ENCODE results near the gene RHD. TPM values are rescaled to one million over a fixed set of nuclear protein-coding genes. Genes with fewer than 3 reads are reported as not detected.

The RHD gene
- total and polyA plus RNA-seq, 4 donors: 0.31 to 85.4 TPM; not detected in 2

DNA sequence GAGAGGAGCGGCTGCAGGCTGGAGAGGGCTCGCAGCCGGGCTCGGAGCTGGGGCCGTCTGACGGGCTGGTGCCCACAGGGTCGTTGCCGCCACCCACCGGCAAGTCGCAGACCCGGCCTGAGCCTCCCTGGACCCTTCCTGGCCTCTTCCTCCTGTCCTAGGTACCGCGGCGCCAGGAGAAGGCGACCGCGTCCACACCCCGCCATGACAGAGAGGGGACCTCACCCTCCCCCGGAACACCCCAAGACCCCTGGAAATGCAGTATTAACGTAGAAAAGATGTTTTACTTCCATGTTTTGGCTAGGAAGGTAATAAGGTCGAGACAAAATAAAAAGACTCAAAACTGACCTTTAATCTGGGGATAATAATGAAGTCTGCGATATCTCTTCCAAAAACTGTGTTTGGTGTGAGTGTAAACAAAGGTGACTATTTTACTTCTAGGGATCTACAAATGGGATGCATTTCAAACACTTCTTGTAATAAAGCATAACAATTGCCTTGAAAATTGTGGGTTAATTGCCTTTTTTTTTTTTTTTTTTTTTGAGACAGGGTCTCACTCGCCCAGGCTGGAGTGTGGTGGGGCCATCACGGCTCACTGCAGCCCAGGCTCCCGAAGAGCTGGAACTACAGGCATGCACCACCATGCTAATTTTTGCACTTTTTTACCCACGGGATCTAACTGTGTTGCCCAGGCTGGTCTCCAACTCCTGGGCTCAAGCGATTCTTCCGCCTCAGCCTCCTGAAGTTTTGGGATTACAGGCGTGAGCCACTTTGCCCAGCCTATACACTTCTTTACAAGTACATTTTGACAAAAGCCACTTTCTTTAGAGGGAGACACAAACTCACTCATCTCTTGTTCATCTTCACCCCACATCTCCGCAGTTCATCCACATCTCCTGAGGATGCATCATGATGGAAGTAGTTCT is 24.2 kb upstream of the RHD start:
- TF ChIP-seq RAD21 (IDR thresholded peaks at IDR 0.05): peak in 1 of 2 donors; percentile 39
- TF ChIP-seq YY1 (IDR thresholded peaks at IDR 0.05): peak; percentile 52
- TF ChIP-seq, protein P1, sequence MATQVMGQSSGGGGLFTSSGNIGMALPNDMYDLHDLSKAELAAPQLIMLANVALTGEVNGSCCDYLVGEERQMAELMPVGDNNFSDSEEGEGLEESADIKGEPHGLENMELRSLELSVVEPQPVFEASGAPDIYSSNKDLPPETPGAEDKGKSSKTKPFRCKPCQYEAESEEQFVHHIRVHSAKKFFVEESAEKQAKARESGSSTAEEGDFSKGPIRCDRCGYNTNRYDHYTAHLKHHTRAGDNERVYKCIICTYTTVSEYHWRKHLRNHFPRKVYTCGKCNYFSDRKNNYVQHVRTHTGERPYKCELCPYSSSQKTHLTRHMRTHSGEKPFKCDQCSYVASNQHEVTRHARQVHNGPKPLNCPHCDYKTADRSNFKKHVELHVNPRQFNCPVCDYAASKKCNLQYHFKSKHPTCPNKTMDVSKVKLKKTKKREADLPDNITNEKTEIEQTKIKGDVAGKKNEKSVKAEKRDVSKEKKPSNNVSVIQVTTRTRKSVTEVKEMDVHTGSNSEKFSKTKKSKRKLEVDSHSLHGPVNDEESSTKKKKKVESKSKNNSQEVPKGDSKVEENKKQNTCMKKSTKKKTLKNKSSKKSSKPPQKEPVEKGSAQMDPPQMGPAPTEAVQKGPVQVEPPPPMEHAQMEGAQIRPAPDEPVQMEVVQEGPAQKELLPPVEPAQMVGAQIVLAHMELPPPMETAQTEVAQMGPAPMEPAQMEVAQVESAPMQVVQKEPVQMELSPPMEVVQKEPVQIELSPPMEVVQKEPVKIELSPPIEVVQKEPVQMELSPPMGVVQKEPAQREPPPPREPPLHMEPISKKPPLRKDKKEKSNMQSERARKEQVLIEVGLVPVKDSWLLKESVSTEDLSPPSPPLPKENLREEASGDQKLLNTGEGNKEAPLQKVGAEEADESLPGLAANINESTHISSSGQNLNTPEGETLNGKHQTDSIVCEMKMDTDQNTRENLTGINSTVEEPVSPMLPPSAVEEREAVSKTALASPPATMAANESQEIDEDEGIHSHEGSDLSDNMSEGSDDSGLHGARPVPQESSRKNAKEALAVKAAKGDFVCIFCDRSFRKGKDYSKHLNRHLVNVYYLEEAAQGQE (IDR thresholded peaks at IDR 0.05): no peak
- H3K9me3 ChIP-seq (ENCODE audit: control insufficient read depth in 4 of 4, low read length in 3 of 4): no peaks in the 10 kb centered on the region
- no peaks in the 10 kb centered on the region for H3K27me3 ChIP-seq (ENCODE audit: control insufficient read depth in 4 of 4, insufficient read depth in 4 of 4, low read length in 3 of 4)
- DNase-seq (ENCODE audit: low spot score): no peak
- peaks cover 7 to 21% (median 20%) of the 10 kb centered on the region in 4 donors for H3K36me3 ChIP-seq (ENCODE audit: control insufficient read depth in 4 of 4, insufficient read depth in 3 of 4, low read depth in 1 of 4, low read length in 3 of 4)
- peak overlapping the region in 1 of 2 donors; percentile 36 for H3K9ac ChIP-seq (ENCODE audit: low read depth in 1 of 2, low read length in 2 of 2)
- H3K4me1 ChIP-seq (ENCODE audit: control insufficient read depth in 4 of 4, insufficient read depth in 4 of 4, low read length in 3 of 4): peaks cover 1 to 28% (median 16%) of the 10 kb centered on the region in 4 donors
- WGBS: 26% methylated on average over 30 of the region's 30 CpGs
- H3K4me3 ChIP-seq (ENCODE audit: low read depth in 1 of 3, low read length in 3 of 3): peak overlapping the region; percentile 59 to 100 (median 66)
- peak overlapping the region; percentile 96 to 98 for H3K27ac ChIP-seq (ENCODE audit: low read depth in 1 of 2, low read length in 2 of 2)

- no peaks in the 10 kb centered on the region for H3K9me3 ChIP-seq (ENCODE audit: control insufficient read depth in 4 of 4, low read length in 3 of 4)
- DNase-seq (ENCODE audit: low spot score): no peak
- H3K27me3 ChIP-seq (ENCODE audit: control insufficient read depth in 4 of 4, insufficient read depth in 4 of 4, low read length in 3 of 4): no peaks in the 10 kb centered on the region
- no peak overlapping the region for H3K27ac ChIP-seq (ENCODE audit: low read depth in 1 of 2, low read length in 2 of 2)
- H3K4me1 ChIP-seq (ENCODE audit: control insufficient read depth in 4 of 4, insufficient read depth in 4 of 4, low read length in 3 of 4): no peaks in the 10 kb centered on the region
- no peaks in the 10 kb centered on the region for H3K36me3 ChIP-seq (ENCODE audit: control insufficient read depth in 4 of 4, insufficient read depth in 3 of 4, low read depth in 1 of 4, low read length in 3 of 4)
- H3K9ac ChIP-seq (ENCODE audit: low read depth in 1 of 2, low read length in 2 of 2): no peak overlapping the region
- 98% methylated on average over 2 of the region's 2 CpGs for WGBS
- TF ChIP-seq HNF4A (conservative IDR thresholded peaks at IDR 0.05) (no peak), HNF4G (IDR thresholded peaks at IDR 0.05) (no peak), SP1 (IDR thresholded peaks at IDR 0.05) (no peak), GABPA (IDR thresholded peaks at IDR 0.05 in 1 of 2, conservative IDR thresholded peaks at IDR 0.05 in 1 of 2) (no peak), RAD21 (IDR thresholded peaks at IDR 0.05) (no peak), JUND (IDR thresholded peaks at IDR 0.05) (no peak)
- TF ChIP-seq, protein P2, sequence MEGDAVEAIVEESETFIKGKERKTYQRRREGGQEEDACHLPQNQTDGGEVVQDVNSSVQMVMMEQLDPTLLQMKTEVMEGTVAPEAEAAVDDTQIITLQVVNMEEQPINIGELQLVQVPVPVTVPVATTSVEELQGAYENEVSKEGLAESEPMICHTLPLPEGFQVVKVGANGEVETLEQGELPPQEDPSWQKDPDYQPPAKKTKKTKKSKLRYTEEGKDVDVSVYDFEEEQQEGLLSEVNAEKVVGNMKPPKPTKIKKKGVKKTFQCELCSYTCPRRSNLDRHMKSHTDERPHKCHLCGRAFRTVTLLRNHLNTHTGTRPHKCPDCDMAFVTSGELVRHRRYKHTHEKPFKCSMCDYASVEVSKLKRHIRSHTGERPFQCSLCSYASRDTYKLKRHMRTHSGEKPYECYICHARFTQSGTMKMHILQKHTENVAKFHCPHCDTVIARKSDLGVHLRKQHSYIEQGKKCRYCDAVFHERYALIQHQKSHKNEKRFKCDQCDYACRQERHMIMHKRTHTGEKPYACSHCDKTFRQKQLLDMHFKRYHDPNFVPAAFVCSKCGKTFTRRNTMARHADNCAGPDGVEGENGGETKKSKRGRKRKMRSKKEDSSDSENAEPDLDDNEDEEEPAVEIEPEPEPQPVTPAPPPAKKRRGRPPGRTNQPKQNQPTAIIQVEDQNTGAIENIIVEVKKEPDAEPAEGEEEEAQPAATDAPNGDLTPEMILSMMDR (IDR thresholded peaks at IDR 0.05; ENCODE audit: low read depth, low read length, missing input control): no peak
- H3K4me3 ChIP-seq (ENCODE audit: low read depth in 1 of 3, low read length in 3 of 3): no peak overlapping the region
Observed at GRCh38 chr1:25253911-25254310, 18.4 kb upstream of the RHD start.
